IMR-90 (cell line): ENCODE data around the gene FEN1. TPM values are rescaled to one million over a fixed set of nuclear protein-coding genes. Genes with fewer than 3 reads are reported as not detected.

Experiments
- ATAC-seq: fragments of 200-7000 bp; cut with Tn5 transposase; 2 replicates; pipeline ENCODE4 v1.9.1; 2020; ENCODE audit warnings: low read depth, mild to moderate bottlenecking, moderate library complexity
- BruUV-seq: library from RNA; stranded (reverse); fragments of 400-500 nt; replicated peaks from 2 replicates; lab custom pipeline; 2021; lab: Mats Ljungman, UMichigan
- CTCF ChIA-PET: fragments of 300-600 bp; formaldehyde crosslinking; extraction: SDS; loops from one replicate; lab custom pipeline; 2021; ENCODE audit warnings: antibody characterized with exemption; lab: Yijun Ruan, JAX
- POLR2A ChIA-PET: fragments of 300-600 bp; sonication (Branson Sonifier 250); formaldehyde crosslinking; loops from one replicate; lab custom pipeline; 2022; ENCODE audit warnings: antibody characterized with exemption; ENCODE audit not compliant: unreplicated experiment; lab: Charles Lee
- DNase-seq: peaks from one replicate; pipeline ENCODE4 v3.0.0; 2013
- H2AFZ ChIP-seq: replicated peaks from 2 replicates; pipeline ENCODE3; 2013; ENCODE audit warnings: low read length, mild to moderate bottlenecking; ENCODE audit not compliant: poor library complexity
- H2AK5ac ChIP-seq: 2 replicates; pipeline ENCODE4 v1.6.1; 2013; ENCODE audit warnings: low read depth, low read length, inconsistent platforms
- H2AK9ac ChIP-seq: replicated peaks from 2 replicates; pipeline ENCODE3; 2013; ENCODE audit warnings: mild to moderate bottlenecking, low read depth, low read length, moderate library complexity; ENCODE audit not compliant: poor library complexity
- H2BK120ac ChIP-seq: 2 replicates; pipeline ENCODE4 v1.6.1; 2013; ENCODE audit warnings: low read depth, low read length, inconsistent platforms
- H2BK15ac ChIP-seq: 3 replicates; pipeline ENCODE4 v1.6.1; 2013; ENCODE audit warnings: low read depth, low read length, inconsistent platforms
- H2BK20ac ChIP-seq: 2 replicates; pipeline ENCODE4 v1.6.1; 2013; ENCODE audit warnings: low read depth, mild to moderate bottlenecking, inconsistent platforms, low read length, moderate library complexity
- H2BK5ac ChIP-seq: 2 replicates; pipeline ENCODE4 v1.6.1; 2013; ENCODE audit warnings: mild to moderate bottlenecking, low read depth, low read length, inconsistent platforms; ENCODE audit not compliant: poor library complexity, severe bottlenecking
- H3K14ac ChIP-seq: replicated peaks from 2 replicates; pipeline ENCODE4 v1.6.1; 2013; ENCODE audit warnings: low read depth, low read length, inconsistent platforms
- H3K18ac ChIP-seq: 2 replicates; pipeline ENCODE4 v1.6.1; 2013; ENCODE audit warnings: low read depth, low read length, control low read depth
- H3K23ac ChIP-seq: 2 replicates; pipeline ENCODE4 v1.6.1; 2013; ENCODE audit warnings: low read depth, low read length, inconsistent platforms
- H3K27ac ChIP-seq: 2 replicates; pipeline ENCODE4 v1.5.1; 2013; ENCODE audit warnings: mild to moderate bottlenecking, control low read depth, low read length; ENCODE audit not compliant: insufficient read depth
- H3K27me3 ChIP-seq: 2 replicates; pipeline ENCODE4 v1.6.1; 2013; ENCODE audit warnings: low read length; ENCODE audit not compliant: control insufficient read depth, insufficient read depth
- H3K36me3 ChIP-seq: 2 replicates; pipeline ENCODE4 v1.6.1; 2013; ENCODE audit warnings: low read length, mixed read lengths; ENCODE audit not compliant: control insufficient read depth, insufficient read depth
- H3K4ac ChIP-seq: 2 replicates; pipeline ENCODE4 v1.6.1; 2013; ENCODE audit warnings: low read depth, low read length, inconsistent platforms
- H3K4me1 ChIP-seq: 2 replicates; pipeline ENCODE4 v1.6.1; 2013; ENCODE audit warnings: low read length, mixed read lengths; ENCODE audit not compliant: control insufficient read depth, insufficient read depth
- H3K4me2 ChIP-seq: 2 replicates; pipeline ENCODE4 v1.6.1; 2013; ENCODE audit warnings: low read depth, mild to moderate bottlenecking, control low read depth, low read length, moderate library complexity
- H3K4me3 ChIP-seq: 2 replicates; pipeline ENCODE4 v1.5.1; 2013; ENCODE audit warnings: low read depth, mild to moderate bottlenecking, control low read depth, low read length, moderate library complexity; ENCODE audit not compliant: insufficient read depth
- H3K56ac ChIP-seq: 2 replicates; pipeline ENCODE4 v1.6.1; 2013; ENCODE audit warnings: low read length, inconsistent platforms; ENCODE audit not compliant: insufficient read depth; ENCODE audit errors: extremely low read depth
- H3K79me1 ChIP-seq, 2 experiments: 2 replicates each; pipeline ENCODE4 v1.6.1; 2013; ENCODE audit warnings: low read length in 2 of 2, inconsistent platforms in 1 of 2, low read depth in 1 of 2
- H3K9ac ChIP-seq: 2 replicates; pipeline ENCODE4 v1.6.1; 2013; ENCODE audit warnings: low read depth, low read length, control low read depth
- H3K9me1 ChIP-seq: 2 replicates; pipeline ENCODE4 v1.6.1; 2013; ENCODE audit warnings: low read length, inconsistent platforms; ENCODE audit not compliant: insufficient read depth
- H3K9me3 ChIP-seq: 2 replicates; pipeline ENCODE4 v1.6.1; 2013; ENCODE audit warnings: low read length; ENCODE audit not compliant: control insufficient read depth, insufficient read depth
- H4K20me1 ChIP-seq: 2 replicates; pipeline ENCODE4 v1.6.1; 2013; ENCODE audit warnings: low read length, inconsistent platforms; ENCODE audit not compliant: insufficient read depth
- H4K5ac ChIP-seq: 2 replicates; pipeline ENCODE4 v1.6.1; 2013; ENCODE audit warnings: mild to moderate bottlenecking, low read depth, low read length, control low read depth
- H4K8ac ChIP-seq, 2 experiments: 2 replicates each; pipeline ENCODE4 v1.6.1; 2013; ENCODE audit warnings: low read depth in 2 of 2, low read length in 2 of 2, control low read depth in 1 of 2, inconsistent platforms in 1 of 2
- H4K91ac ChIP-seq: 2 replicates; pipeline ENCODE4 v1.6.1; 2013; ENCODE audit warnings: low read depth, low read length, inconsistent platforms; ENCODE audit not compliant: insufficient read depth
- FOS ChIP-seq: fragments of 150-350 bp; IDR thresholded peaks from 2 replicates; pipeline ENCODE4 v1.6.1; 2016; ENCODE audit warnings: low read depth, low read length
- NFE2L2 ChIP-seq: fragments of 150-350 bp; IDR thresholded peaks from 2 replicates; pipeline ENCODE4 v1.6.1; 2016; ENCODE audit warnings: low read depth, mild to moderate bottlenecking, low read length
- POLR2A ChIP-seq: IDR thresholded peaks from 2 replicates; pipeline ENCODE4 v1.6.1; 2012; ENCODE audit warnings: mild to moderate bottlenecking, low read depth, low read length
- RAD21 ChIP-seq: IDR thresholded peaks from 2 replicates; pipeline ENCODE4 v1.6.1; 2012; ENCODE audit warnings: low read length, improper control_type of control experiment
- SMC3 ChIP-seq: fragments of 150-350 bp; IDR thresholded peaks from 2 replicates; pipeline ENCODE4 v1.6.1; 2016; ENCODE audit warnings: low read depth, mild to moderate bottlenecking, antibody characterized with exemption, low read length, moderate library complexity
- WGBS, 2 experiments: methylation state at CpG; one replicate each; pipeline versions ENCODE4 v1.1.5 to v1.1.7; 2013; ENCODE audit warnings: missing lambda C conversion rate in 2 of 2; ENCODE audit not compliant: insufficient read length in 1 of 2; ENCODE audit errors: extremely low coverage in 2 of 2; 5-methylcytosine and 5-hydroxymethylcytosine counted together
- dilution Hi-C: fragments of 300-500 bp; cut with HindIII; formaldehyde crosslinking; loops from one replicate; pipeline ENCODE4 v1.14.3; 2018; ENCODE audit warnings: low sequenced_read_pairs; ENCODE audit not compliant: unreplicated experiment
- in situ Hi-C: fragments of 300-500 bp; cut with MboI; formaldehyde crosslinking; loops from 3 replicates; pipeline ENCODE4 v1.14.3; 2019; ENCODE audit warnings: low sequenced_read_pairs, inconsistent platforms, mixed read lengths
- intact Hi-C: fragments of 100-400 bp; cut with micrococcal nuclease; formaldehyde crosslinking; loops from 2 replicates; pipeline ENCODE4 v1.10.0; 2022
- polyA plus RNA-seq, 3 experiments: library from polyadenylated mRNA; depleted of rRNA; stranded (reverse); fragments of >200 nt; gene quantifications; 2 replicates each; pipeline ENCODE4 v1.2.3, GENCODE V29; 2012; ENCODE audit warnings: low replicate concordance in 1 of 3
- total RNA-seq: library from RNA; depleted of rRNA; stranded (reverse); fragments of >200 nt; gene quantifications from 2 replicates; pipeline ENCODE4 v1.2.3, GENCODE V29; 2012
- TF ChIP-seq, protein P1 (sequence below): fragments of 150-350 bp; IDR thresholded peaks from 2 replicates; pipeline ENCODE4 v1.6.1; 2017; ENCODE audit warnings: mild to moderate bottlenecking, antibody characterized with exemption, low read length, low read depth
- TF ChIP-seq, protein P2 (sequence below): conservative IDR thresholded peaks from 2 replicates; pipeline ENCODE4 v1.5.1; 2012; ENCODE audit warnings: mild to moderate bottlenecking, low read depth, low read length, improper control_type of control experiment

FEN1 gene
- total and polyA plus RNA-seq, 2 of the 4 experiments (the other 2 are of a cell fraction): 23.0 to 41.9 TPM

DNA sequence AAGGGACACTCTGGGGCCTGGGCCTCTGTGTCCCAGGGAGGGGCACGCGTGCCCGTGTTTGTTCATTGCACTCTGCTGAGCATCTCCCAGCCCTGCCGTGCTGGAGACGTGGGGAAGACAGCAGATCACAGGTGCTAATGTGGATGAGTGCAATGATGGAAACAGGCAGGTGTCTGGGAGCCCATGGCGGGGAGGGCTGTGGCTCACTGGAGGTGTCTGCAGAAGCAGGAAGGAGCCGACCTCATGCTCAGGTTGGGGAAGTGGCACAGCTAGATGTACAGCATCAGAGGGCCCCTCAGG, 8.3 kb upstream of the FEN1 start:
- peaks cover 6% of the 10 kb centered on the region; the same call in 1 of the 2 replicates for H4K20me1 ChIP-seq
- no peaks in the 10 kb centered on the region for H3K27me3 ChIP-seq
- no peak overlapping the region for H3K4ac ChIP-seq
- CTCF ChIA-PET: interaction anchor here (0.6 kb wide), 1 partner anchor 148 kb away, joined by 6 read pairs; no protein-coding TSS in a partner anchor
- H3K23ac ChIP-seq: no peak overlapping the region
- H3K27ac ChIP-seq: no peak overlapping the region
- no TSS peak for BruUV-seq
- no peaks in the 10 kb centered on the region; the same call in 1 of the 2 replicates for H3K9me1 ChIP-seq
- H4K91ac ChIP-seq: no peak overlapping the region
- ATAC-seq: no peak
- POLR2A ChIA-PET: no interaction called here
- peaks cover 7 to 15% of the 10 kb centered on the region in 2 experiments; a peak in 3 of 4 replicates for H3K79me1 ChIP-seq
- H2BK5ac ChIP-seq: no peak overlapping the region
- no peak overlapping the region for H2BK120ac ChIP-seq
- H3K4me3 ChIP-seq: no peak overlapping the region
- H3K4me1 ChIP-seq: peaks cover 3% of the 10 kb centered on the region; the same call in 1 of the 2 replicates
- no peaks in the 10 kb centered on the region for H3K9me3 ChIP-seq
- in situ Hi-C loops: no loop called here
- H2AK9ac ChIP-seq: no peak overlapping the region
- H3K36me3 ChIP-seq: peaks cover 54% of the 10 kb centered on the region
- WGBS, 2 experiments: 70% methylated on average over 2 of the region's 7 CpGs; no CpG with 5 or more reads in 1 of the 2 experiments
- DNase-seq: no peak
- no peak overlapping the region for H3K18ac ChIP-seq
- H4K5ac ChIP-seq: no peak overlapping the region
- no peak overlapping the region for H3K56ac ChIP-seq
- H3K9ac ChIP-seq: no peak overlapping the region
- intact Hi-C loops: no loop called here
- H4K8ac ChIP-seq: no peak overlapping the region
- TF ChIP-seq, protein P1, sequence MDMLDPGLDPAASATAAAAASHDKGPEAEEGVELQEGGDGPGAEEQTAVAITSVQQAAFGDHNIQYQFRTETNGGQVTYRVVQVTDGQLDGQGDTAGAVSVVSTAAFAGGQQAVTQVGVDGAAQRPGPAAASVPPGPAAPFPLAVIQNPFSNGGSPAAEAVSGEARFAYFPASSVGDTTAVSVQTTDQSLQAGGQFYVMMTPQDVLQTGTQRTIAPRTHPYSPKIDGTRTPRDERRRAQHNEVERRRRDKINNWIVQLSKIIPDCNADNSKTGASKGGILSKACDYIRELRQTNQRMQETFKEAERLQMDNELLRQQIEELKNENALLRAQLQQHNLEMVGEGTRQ: no peak
- TF ChIP-seq NFE2L2 (no peak), SMC3 (no peak), RAD21 (no peak), FOS (no peak), POLR2A (no peak)
- TF ChIP-seq, protein P2, sequence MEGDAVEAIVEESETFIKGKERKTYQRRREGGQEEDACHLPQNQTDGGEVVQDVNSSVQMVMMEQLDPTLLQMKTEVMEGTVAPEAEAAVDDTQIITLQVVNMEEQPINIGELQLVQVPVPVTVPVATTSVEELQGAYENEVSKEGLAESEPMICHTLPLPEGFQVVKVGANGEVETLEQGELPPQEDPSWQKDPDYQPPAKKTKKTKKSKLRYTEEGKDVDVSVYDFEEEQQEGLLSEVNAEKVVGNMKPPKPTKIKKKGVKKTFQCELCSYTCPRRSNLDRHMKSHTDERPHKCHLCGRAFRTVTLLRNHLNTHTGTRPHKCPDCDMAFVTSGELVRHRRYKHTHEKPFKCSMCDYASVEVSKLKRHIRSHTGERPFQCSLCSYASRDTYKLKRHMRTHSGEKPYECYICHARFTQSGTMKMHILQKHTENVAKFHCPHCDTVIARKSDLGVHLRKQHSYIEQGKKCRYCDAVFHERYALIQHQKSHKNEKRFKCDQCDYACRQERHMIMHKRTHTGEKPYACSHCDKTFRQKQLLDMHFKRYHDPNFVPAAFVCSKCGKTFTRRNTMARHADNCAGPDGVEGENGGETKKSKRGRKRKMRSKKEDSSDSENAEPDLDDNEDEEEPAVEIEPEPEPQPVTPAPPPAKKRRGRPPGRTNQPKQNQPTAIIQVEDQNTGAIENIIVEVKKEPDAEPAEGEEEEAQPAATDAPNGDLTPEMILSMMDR: no peak
- no peak overlapping the region for H3K14ac ChIP-seq
- H3K4me2 ChIP-seq: no peak overlapping the region
- no peak overlapping the region for H2BK20ac ChIP-seq
- dilution Hi-C loops: no loop called here
- H2BK15ac ChIP-seq: no peak overlapping the region
- no peak overlapping the region for H2AK5ac ChIP-seq
- H2AFZ ChIP-seq: no peak overlapping the region
